Ishikawa (cell line): ENCODE measurements around the gene TMF1.
A peak's percentile ranks its signal among the peaks of the same experiment; 100 is the strongest.

Source experiments
- CEBPB ChIP-seq: IDR thresholded peaks from 2 replicates; pipeline ENCODE4 v1.6.1; 2012
- CREB1 ChIP-seq: IDR thresholded peaks from 2 replicates; pipeline ENCODE4 v1.6.1; 2012; ENCODE audit warnings: low read depth
- EGR1 ChIP-seq: IDR thresholded peaks from 2 replicates; pipeline ENCODE4 v1.6.1; 2012
- EP300 ChIP-seq: IDR thresholded peaks from 2 replicates; pipeline ENCODE4 v1.6.1; 2012; ENCODE audit warnings: borderline replicate concordance
- FOXM1 ChIP-seq: IDR thresholded peaks from 2 replicates; pipeline ENCODE4 v1.6.1; 2012; ENCODE audit warnings: low read depth, borderline replicate concordance
- RAD21 ChIP-seq: IDR thresholded peaks from 2 replicates; pipeline ENCODE4 v1.6.1; 2012; ENCODE audit warnings: low read depth
- TCF12 ChIP-seq: IDR thresholded peaks from 2 replicates; pipeline ENCODE4 v1.6.1; 2012; ENCODE audit warnings: low read depth
- YY1 ChIP-seq: IDR thresholded peaks from 2 replicates; pipeline ENCODE4 v1.6.1; 2012; ENCODE audit warnings: low read depth
- TF ChIP-seq, protein P1 (sequence below): IDR thresholded peaks from 2 replicates; pipeline ENCODE4 v1.6.1; 2012
- TF ChIP-seq, protein P2 (sequence below): IDR thresholded peaks from 2 replicates; pipeline ENCODE4 v1.6.1; 2012; ENCODE audit warnings: low read depth, mild to moderate bottlenecking

DNA sequence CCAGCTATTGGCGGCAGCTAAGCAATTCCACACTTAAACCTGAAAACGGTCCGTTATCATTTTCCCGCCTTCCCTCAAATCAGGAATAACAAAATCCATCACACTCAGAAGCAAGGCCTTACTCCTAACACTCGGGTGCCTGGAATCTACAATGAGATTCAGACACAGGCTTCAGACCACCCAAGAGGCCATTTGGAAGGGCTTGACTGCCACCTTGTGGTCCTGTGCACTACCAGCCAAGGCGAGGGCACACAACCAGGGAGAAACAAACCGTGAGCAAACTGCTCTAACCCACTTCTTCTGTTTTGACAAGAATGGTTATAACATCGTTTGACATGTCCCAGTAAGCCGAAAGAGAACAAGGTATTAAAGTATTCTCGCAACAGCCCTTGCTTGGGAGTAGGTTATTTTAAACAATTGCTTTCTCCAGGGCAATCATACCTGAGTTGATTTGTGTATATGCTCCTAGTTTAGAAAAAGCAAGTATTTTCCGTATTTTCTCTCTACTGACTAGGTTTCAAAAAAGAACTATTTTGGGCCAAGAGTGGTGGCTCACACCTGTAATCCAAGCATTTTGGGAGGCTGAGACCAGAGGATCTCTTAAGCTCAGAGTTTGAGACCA, 79.7 kb downstream of the TMF1 start:
- TF ChIP-seq, protein P1, sequence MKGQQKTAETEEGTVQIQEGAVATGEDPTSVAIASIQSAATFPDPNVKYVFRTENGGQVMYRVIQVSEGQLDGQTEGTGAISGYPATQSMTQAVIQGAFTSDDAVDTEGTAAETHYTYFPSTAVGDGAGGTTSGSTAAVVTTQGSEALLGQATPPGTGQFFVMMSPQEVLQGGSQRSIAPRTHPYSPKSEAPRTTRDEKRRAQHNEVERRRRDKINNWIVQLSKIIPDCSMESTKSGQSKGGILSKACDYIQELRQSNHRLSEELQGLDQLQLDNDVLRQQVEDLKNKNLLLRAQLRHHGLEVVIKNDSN, result no peak
- TF ChIP-seq EP300 (no peak), FOXM1 (no peak), CEBPB (no peak), TCF12 (no peak), RAD21 (peak; percentile 87), EGR1 (no peak), CREB1 (no peak), YY1 (no peak)
- TF ChIP-seq, protein P2, sequence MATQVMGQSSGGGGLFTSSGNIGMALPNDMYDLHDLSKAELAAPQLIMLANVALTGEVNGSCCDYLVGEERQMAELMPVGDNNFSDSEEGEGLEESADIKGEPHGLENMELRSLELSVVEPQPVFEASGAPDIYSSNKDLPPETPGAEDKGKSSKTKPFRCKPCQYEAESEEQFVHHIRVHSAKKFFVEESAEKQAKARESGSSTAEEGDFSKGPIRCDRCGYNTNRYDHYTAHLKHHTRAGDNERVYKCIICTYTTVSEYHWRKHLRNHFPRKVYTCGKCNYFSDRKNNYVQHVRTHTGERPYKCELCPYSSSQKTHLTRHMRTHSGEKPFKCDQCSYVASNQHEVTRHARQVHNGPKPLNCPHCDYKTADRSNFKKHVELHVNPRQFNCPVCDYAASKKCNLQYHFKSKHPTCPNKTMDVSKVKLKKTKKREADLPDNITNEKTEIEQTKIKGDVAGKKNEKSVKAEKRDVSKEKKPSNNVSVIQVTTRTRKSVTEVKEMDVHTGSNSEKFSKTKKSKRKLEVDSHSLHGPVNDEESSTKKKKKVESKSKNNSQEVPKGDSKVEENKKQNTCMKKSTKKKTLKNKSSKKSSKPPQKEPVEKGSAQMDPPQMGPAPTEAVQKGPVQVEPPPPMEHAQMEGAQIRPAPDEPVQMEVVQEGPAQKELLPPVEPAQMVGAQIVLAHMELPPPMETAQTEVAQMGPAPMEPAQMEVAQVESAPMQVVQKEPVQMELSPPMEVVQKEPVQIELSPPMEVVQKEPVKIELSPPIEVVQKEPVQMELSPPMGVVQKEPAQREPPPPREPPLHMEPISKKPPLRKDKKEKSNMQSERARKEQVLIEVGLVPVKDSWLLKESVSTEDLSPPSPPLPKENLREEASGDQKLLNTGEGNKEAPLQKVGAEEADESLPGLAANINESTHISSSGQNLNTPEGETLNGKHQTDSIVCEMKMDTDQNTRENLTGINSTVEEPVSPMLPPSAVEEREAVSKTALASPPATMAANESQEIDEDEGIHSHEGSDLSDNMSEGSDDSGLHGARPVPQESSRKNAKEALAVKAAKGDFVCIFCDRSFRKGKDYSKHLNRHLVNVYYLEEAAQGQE, result no peak
